Measurements from ENCODE around the gene OASL.

The OASL gene

DNA sequence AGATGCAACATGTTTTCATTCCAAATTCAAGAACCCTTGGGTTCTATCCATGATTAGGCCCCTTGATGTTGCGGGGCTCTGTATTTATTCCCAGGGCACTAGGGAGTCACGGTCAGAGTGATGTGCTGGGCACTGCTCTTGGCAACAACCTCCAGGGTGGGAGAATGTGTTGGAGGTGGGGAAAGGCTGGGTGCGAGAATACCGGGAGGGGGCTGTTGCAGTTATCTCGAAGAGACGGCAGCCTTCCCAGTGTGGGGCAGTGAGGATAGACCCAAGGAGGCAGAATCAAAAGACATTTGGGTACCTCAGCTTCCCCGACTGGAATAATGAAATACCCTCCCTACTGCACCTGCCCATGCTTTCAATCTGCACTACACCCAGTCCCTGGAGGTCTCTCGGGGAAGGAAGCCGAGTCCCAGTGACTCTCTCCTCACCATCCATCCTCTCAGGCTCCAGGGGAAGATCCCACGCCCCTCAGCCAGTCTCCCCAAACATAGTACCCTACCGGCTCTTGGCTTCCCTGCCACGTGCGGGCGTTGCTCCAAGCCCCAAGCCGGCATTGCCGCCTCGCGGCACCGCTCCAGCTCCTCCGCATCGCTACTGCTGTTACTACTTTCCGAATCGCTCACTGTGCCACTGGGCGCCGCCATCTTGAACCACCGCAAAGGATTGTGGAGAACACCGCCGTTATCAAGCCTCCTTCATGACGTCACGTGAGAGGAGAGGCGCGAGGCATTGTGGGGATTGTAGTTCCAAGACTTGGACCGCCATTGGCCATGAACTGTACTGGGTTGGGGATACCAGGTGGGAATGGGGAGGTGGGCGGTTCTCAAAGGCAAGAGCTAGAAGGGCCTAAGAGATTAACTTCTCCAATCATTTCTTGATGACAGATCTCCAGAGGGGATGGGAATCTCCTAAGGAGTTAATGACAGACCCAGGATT is 22.9 kb downstream of the OASL start, which contains the start of gene C12orf43:
TSS of gene C12orf43 (minus strand) at position 663 of the 942 bp plus-strand sequence. CDS start at position 650, 13 bp downstream.
- DNase-seq (ENCODE audit: low spot score), result peak; percentile 97

DNA sequence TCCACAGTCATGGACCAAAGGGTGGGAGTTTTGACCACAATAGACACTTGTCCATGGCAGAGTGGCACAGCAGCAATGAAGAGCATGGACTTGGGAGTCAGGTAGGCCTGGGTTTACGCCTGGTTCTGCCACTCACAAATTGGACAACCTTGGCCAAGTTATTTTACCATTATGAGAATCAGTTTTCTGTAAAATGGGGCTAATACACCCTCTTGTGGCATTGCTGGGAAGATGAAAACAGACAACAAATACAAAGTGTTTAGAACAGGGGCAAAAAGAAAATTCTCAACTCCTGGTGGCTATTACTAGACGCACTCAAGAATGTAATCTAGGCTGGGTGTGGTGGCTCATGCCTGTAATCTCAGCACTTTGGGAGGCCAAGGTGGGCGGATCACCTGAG is 25.3 kb downstream of the OASL start:
- no peak for DNase-seq (ENCODE audit: low spot score)

DNA sequence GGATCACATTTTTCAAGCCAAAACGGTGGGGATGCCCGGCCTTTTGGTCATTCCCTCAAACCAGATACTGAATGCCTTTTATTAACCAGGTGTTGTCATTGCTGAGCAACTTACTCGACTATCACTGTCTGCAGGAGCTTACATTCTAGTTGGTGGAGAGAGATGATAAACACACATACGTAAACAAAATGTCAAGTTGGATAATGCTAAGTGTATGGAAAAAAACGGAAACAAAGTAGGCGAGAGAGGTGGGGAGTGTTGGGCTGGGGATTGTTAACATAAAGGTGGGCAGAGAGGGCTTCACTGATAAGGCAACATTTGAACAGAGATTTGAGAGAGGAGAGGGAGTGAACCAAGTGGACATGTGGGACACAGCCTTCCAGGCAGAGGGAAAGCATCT is 27.2 kb downstream of the OASL start:
- no peak for DNase-seq (ENCODE audit: low spot score)

DNA sequence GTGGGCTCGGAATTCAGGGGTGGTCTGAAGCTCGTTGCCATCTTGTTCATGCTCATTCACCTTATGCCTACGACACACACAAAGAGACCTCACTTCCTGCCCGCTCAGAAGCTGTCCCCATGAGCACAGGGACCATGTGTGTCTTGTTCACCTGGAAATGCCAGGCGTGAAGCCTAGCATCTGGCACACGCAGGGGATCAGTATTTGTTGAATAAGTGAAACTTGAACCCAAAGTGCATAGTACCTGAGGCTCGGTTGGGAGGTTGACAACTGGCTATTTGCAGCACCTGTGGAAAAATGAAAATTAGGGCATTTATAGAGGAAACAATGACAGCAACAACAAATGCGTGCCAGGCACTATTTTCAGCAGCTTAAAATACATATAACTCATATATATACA is 28.2 kb downstream of the OASL start:
- DNase-seq (ENCODE audit: low spot score), result no peak

DNA sequence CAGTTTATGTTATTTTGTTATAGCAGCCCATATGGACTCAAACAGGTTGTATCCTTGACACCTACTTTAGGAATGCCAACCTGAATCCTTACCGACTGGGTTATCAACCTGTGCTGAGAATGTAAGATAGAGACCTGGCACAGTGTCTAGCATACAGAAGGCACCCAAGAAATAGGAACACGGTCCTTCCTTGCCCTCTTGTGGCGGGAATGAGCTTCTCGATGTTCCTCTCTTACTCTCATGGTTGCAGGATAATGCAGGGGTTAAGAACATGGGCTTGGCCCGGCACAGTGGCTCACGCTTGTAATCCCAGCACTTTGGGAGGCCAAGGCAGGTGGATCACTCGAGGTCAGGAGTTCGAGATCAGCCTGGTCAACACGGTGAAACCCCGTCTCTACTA is 29.3 kb downstream of the OASL start:
- DNase-seq (ENCODE audit: low spot score), result peak; percentile 17

DNA sequence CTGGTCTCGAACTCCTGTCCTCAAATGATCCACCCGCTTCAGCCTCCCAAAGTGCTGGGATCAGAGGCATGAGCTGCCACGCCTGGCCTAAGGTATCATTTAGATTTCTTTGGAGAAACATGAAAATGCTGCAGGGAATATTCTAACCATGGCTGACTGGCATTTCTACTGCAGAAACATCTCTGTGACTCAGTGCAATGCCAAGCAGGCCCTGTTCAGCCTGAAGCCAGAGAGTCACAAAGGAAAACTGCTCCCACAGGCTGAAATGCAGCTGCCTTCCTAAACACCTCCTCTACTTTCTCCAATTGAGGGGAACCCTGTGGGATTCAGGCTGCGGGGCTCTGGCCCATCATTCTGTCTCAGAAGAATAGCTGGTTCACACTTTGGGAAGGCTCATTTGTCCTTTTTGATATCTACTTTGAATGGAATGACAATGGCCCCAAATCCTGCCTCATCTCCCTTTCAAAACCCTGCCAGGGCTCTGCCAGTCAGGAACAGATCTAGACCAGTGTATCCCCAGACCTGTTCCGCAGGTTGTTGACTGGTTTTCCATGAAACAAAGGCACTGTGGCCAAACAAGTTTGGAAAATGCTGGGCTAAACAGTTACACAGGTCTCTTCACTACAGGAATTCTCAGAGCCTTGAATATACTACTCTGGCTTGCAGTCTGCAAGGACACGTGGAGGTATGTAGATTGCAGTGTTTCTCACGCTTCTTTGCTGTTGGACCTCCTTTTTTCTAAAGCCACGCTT is 30.5 kb downstream of the OASL start:
- DNase-seq (ENCODE audit: low spot score), result no peak

DNA sequence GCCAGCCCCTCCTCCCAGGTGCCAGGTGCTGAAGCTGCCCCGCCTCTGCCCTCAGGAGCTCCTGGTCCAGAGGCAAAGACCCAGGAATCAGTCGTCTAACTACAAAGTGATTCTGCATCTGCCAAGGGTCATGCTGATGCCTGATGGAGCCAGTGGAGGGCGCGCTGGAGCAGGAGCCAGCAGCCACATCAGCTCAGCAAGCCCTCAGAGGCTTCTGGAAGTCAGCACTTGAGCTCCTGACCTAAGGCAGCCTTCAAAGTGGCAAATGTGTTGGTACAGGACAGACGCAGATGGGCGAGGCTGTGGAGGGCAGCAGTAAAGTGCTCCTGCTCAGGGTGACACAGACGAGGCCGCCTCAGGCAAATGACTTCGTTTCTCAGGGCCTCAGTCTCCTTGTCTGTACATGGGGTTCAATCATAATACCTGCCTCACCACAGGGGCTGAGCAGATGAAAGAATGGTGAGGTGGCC is 33.7 kb downstream of the OASL start:
- DNase-seq (ENCODE audit: low spot score), result peak; percentile 27

DNA sequence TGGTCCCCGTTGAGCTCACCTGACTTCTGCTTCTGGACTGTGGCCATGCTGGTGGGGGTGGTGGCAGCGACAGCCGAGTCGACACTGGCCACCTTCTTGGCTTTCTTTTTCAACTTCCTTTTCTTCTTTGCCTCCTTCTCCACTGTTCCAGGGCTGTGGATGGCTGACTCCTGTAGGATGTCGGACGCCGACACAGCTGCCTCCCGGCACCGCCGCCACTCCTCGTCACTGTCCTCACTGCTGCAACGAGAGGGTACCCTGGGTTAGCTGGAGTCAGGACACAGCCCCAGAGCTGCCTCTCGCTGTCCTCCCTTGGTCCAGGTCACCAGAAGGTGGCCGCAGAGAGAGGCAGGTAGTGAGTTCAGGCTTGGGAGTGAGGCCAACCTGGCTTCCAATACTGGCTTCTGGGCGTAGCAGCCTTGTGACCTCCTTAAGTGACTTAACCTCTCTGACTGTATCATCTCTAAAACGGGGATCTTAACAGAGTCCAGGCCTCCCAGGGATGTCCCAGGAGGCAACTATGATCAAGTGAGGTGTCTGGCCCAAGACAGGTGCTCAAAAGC is 34.7 kb downstream of the OASL start:
- no peak for DNase-seq (ENCODE audit: low spot score)

DNA sequence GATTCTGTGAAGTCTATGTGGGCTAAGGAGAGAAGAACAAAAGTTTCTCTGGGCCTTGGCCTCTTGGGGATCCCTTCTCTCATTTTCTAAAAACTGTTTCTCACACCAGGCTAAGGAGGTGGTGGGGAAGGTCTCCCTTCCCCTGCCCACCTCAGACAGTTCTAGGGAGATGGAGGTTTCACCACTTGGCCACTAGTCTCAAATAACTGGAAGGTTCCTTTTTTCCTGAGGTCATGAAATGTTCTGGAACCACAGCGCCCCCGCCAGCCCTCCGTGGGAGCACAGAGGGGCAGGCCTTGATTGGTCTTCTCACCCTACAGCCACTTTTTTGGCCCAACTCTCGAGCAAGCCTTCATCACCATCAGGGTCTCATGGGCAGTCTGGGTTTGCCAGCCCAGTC is 35.4 kb downstream of the OASL start:
- DNase-seq (ENCODE audit: low spot score), result no peak

DNA sequence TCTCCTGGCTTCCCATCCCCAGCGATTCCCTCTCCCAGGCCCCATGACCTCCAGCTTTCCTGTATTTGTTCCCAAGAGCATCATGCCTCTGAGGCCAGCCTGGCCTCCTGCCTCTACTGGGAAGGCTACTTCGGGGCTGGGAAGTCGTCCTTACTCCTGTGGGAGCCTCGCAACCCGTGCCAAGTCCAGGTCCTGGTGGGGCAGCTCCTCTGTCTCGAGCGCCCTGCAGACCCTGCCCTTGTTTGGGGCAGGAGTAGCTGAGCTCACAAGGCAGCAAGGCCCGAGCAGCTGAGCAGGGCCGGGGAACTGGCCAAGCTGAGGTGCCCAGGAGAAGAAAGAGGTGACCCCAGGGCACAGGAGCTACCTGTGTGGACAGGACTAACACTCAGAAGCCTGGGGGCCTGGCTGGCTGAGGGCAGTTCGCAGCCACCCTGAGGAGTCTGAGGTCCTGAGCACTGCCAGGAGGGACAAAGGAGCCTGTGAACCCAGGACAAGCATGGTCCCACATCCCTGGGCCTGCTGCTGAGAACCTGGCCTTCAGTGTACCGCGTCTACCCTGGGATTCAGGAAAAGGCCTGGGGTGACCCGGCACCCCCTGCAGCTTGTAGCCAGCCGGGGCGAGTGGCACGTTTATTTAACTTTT is 37.1 kb downstream of the OASL start:
- no peak for DNase-seq (ENCODE audit: low spot score)

DNA sequence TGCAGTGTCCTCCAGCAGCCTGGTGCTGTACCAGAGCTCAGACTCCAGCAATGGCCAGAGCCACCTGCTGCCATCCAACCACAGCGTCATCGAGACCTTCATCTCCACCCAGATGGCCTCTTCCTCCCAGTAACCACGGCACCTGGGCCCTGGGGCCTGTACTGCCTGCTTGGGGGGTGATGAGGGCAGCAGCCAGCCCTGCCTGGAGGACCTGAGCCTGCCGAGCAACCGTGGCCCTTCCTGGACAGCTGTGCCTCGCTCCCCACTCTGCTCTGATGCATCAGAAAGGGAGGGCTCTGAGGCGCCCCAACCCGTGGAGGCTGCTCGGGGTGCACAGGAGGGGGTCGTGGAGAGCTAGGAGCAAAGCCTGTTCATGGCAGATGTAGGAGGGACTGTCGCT is 38.0 kb downstream of the OASL start:
- no peak for DNase-seq (ENCODE audit: low spot score)

DNA sequence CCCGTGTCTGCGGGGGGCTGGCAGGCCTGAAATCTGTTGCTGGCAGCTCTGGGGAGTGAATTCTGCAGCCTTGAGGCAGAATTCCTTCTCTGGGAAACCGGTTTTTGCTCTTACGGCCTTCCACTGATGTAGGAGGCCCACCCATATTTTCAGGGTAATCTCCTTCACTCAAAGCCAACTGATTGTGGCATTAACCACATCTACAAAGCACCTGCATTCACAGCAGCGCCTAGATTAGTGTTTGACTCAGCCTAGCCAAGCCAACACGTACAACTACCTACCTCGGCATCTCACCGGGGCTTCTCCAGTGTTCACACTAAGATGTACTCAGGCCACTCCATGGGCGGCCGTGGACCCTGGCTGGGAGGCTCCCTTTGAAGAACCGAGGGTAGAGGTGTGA is 38.5 kb downstream of the OASL start:
- DNase-seq (ENCODE audit: low spot score), result no peak

DNA sequence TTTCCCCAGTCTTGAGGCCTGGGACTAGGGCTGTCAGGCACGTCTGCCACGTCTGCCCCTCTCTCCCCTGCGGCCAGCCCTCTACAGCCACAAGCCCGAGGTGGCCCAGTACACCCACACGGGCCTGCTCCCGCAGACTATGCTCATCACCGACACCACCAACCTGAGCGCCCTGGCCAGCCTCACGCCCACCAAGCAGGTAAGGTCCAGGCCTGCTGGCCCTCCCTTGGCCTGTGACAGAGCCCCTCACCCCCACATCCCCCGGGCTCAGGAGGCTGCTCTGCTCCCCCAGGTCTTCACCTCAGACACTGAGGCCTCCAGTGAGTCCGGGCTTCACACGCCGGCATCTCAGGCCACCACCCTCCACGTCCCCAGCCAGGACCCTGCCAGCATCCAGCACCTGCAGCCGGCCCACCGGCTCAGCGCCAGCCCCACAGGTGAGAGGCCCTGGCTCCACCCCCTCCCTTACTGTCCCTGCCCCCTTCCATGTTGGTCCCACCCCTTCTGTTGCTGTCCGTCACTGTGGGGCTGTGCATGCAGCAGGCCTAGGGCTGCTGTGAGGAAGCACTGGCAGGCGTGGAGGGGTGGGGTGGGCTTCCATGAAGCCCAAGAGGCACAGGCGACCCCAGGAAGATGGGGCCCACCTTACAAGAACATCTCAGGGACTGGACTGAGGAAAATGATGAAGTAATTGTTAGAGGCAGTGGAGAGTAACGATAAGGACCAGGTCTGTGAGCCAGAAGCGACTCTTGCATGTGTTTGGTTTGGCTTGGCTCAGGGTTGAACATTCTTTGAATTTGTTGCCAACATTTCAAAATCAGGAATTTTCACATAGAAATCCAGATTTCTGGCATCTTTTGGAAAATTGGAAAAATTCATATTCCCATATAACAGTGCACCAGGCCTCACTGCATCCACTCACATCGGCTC is 39.6 kb downstream of the OASL start:
- no peak for DNase-seq (ENCODE audit: low spot score)

DNA sequence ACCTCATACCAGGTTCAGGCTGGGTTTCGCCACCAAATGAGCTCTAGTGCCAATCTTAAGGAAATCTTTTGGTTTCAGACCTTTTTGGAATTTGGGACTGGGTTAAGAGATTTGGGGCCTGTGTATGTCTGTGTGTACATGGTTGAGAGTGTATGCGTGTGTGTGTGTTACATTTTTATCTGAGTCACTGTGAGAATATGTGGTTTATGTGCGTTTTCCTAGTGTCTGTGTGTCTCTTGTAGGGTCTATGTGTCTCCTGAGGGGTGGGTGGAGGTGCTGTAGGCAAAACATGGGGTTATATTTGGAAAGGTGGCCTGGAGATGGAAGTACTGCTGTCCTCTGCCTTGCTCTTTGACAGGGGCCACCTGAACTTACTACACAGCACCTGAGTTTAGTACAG is 40.6 kb downstream of the OASL start:
- DNase-seq (ENCODE audit: low spot score), result no peak

DNA sequence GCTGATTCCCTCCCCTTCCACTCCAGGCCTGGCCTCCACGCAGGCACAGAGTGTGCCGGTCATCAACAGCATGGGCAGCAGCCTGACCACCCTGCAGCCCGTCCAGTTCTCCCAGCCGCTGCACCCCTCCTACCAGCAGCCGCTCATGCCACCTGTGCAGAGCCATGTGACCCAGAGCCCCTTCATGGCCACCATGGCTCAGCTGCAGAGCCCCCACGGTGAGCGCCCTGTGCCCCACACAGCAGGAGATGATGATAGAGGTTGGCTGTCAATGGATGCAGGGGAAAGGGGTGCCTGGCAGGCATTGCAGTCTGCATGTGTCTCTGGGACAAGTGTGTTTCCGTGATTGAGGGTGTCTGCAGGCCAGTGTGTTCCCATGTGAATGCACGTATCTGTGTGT is 41.6 kb downstream of the OASL start:
- DNase-seq (ENCODE audit: low spot score), result no peak

DNA sequence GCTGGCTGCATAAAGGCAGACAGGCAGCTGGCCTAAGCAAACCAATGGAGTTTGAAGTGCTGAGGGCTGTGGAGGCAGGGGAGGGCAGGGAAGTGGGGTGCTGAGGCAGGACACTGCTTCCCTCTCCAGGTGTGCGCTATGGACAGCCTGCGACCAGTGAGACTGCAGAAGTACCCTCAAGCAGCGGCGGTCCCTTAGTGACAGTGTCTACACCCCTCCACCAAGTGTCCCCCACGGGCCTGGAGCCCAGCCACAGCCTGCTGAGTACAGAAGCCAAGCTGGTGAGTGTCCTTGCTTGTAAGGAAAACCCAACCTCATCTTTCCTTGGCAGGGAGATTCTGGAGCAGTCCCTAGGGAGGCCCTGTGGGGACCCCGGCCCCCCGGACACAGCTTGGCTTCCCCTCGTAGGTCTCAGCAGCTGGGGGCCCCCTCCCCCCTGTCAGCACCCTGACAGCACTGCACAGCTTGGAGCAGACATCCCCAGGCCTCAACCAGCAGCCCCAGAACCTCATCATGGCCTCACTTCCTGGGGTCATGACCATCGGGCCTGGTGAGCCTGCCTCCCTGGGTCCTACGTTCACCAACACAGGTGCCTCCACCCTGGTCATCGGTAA is 42.8 kb downstream of the OASL start:
- DNase-seq (ENCODE audit: low spot score), result no peak

DNA sequence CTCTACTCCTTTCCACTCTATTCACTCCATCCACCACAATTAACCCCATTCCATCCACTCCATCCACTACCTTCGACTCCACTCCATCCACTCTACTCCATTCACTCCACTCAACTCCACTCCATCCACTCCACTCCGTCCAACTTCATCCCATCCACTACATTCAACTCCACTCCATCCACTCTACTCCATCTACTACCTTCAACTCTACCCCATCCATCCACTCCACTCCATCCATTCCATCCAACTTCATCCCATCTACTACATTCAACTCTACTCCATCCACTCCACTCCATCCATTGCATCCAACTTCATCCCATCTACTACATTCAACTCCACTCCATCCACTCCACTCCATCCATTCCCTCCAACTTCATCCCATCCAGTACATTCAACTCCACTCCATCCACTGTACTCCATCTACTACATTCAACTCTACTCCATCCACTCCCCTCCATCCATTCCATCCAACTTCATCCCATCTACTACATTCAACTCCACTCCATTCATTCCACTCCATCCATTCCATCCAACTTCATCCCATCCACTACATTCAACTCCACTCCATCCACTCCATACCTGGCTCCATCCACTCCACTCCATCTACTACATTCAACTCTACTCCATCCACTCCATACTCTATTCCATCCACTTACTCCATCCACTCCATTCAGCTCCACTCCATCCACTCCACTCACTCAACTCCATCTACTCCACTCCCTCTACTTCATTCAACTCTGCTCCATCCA is 44.3 kb downstream of the OASL start:
- no peak for DNase-seq (ENCODE audit: low spot score)

DNA sequence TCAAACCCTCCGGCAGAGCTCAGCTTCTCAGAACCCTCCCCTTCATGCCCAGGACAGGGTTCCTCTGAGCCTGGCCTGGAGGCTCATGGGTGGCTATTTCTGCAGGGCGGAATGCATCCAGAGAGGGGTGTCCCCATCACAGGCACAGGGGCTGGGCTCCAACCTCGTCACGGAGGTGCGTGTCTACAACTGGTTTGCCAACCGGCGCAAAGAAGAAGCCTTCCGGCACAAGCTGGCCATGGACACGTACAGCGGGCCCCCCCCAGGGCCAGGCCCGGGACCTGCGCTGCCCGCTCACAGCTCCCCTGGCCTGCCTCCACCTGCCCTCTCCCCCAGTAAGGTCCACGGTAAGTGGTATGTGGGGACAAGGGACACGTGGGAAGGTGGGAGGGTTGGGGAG is 45.0 kb downstream of the OASL start:
- no peak for DNase-seq (ENCODE audit: low spot score)

DNA sequence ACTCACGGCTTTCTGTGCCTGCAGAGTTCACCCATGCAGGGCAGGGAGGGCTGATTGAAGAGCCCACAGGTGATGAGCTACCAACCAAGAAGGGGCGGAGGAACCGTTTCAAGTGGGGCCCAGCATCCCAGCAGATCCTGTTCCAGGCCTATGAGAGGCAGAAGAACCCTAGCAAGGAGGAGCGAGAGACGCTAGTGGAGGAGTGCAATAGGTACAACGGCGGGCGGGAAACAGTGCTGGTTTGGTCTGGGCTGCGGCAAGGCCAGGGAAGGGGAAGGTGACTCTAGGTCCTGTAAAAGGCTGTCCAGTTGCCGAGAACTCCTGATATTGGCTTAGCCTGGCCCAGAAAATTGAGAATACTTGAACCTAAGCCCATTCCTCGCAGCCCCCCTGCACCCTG is 45.5 kb downstream of the OASL start:
- no peak for DNase-seq (ENCODE audit: low spot score)

DNA sequence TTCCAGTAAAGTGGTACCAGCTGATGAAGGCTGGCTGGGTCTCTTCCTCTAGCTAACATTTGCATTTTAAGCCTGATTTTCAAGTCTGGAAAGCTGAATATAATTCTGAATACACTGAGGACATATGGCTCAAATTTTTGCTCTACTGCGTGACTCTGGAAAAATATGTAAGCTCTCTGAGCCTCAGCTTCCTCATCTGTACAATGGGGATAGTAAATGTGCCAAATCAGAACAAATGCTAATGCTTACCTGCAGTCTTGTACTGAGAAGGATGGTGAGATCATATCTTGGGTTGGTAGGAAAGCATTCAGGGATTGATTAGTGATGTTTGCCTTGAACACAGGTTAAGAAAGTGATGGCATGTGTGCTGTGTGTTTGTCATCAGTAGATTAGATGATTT is 46.1 kb downstream of the OASL start:
- no peak for DNase-seq (ENCODE audit: low spot score)
